ENCODE results near the gene PRCP. TPM values are rescaled to one million over a fixed set of nuclear protein-coding genes. Genes with fewer than 3 reads are reported as not detected.

PRCP gene
- polyA plus RNA-seq, 1 of the 3 experiments (the other 2 are of a cell fraction), result 65.0 TPM

DNA sequence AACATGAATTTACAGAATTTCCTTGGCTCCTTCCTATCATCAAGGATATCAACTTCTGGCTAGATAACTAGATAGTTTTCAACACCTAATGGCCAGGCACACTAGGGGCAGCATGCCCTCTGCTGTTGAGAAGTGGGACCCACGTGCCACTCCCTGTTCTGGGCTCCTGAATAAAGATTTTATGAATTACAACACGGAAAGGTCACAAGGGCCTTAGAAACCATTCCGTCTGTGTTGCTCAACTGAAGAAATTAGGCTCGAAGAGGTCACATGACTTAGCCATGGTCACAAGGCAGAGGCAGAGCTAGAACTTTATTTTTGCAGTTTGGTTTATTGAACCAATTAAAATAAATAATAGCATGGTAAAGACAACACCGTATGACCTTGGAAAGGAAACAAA is 36.0 kb downstream of the PRCP start:
- no peaks in the 10 kb centered on the region for H3K9me2 ChIP-seq
- H3K9ac ChIP-seq, result no peak overlapping the region
- peaks cover 2 to 11% of the 10 kb centered on the region in 2 experiments; a peak in 2 of 4 replicates for H3K4me1 ChIP-seq (ENCODE audit: control insufficient read depth in 1 of 2, insufficient read depth in 2 of 2, low read depth in 1 of 2, low read length in 1 of 2)
- TF ChIP-seq, protein P1, sequence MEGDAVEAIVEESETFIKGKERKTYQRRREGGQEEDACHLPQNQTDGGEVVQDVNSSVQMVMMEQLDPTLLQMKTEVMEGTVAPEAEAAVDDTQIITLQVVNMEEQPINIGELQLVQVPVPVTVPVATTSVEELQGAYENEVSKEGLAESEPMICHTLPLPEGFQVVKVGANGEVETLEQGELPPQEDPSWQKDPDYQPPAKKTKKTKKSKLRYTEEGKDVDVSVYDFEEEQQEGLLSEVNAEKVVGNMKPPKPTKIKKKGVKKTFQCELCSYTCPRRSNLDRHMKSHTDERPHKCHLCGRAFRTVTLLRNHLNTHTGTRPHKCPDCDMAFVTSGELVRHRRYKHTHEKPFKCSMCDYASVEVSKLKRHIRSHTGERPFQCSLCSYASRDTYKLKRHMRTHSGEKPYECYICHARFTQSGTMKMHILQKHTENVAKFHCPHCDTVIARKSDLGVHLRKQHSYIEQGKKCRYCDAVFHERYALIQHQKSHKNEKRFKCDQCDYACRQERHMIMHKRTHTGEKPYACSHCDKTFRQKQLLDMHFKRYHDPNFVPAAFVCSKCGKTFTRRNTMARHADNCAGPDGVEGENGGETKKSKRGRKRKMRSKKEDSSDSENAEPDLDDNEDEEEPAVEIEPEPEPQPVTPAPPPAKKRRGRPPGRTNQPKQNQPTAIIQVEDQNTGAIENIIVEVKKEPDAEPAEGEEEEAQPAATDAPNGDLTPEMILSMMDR (IDR thresholded peaks at IDR 0.05), result peak; percentile 75
- TF ChIP-seq EZH2phosphoT487 (IDR thresholded peaks at IDR 0.05; ENCODE audit: borderline replicate concordance, low read depth) (no peak), NFIC (IDR thresholded peaks at IDR 0.05; ENCODE audit: borderline replicate concordance) (no peak), RAD21 (IDR thresholded peaks at IDR 0.05; ENCODE audit: low read length) (peak; percentile 85), RCOR1 (IDR thresholded peaks at IDR 0.05; ENCODE audit: low read length) (no peak), SMC3 (IDR thresholded peaks at IDR 0.05; ENCODE audit: low read depth, low read length) (peak; percentile 93), FOXJ3 (CRISPR knock-in tag; IDR thresholded peaks at IDR 0.05) (no peak), SIN3A (IDR thresholded peaks at IDR 0.05; ENCODE audit: borderline replicate concordance, low read depth, low read length) (no peak), FOSL2 (IDR thresholded peaks at IDR 0.05; ENCODE audit: borderline replicate concordance, low read depth) (no peak), TEAD4 (IDR thresholded peaks at IDR 0.05; ENCODE audit: borderline replicate concordance, insufficient read depth) (no peak)
- TF ChIP-seq, protein P2, sequence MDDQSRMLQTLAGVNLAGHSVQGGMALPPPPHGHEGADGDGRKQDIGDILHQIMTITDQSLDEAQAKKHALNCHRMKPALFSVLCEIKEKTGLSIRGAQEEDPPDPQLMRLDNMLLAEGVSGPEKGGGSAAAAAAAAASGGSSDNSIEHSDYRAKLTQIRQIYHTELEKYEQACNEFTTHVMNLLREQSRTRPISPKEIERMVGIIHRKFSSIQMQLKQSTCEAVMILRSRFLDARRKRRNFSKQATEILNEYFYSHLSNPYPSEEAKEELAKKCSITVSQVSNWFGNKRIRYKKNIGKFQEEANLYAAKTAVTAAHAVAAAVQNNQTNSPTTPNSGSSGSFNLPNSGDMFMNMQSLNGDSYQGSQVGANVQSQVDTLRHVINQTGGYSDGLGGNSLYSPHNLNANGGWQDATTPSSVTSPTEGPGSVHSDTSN (IDR thresholded peaks at IDR 0.05), result no peak
- TF ChIP-seq, protein P3, sequence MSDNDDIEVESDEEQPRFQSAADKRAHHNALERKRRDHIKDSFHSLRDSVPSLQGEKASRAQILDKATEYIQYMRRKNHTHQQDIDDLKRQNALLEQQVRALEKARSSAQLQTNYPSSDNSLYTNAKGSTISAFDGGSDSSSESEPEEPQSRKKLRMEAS (IDR thresholded peaks at IDR 0.05; ENCODE audit: low read depth), result 0 out of 2 replicates have a peak, but pooled peaks have one; percentile 43
- DNase-seq, result peak; percentile 54
- H3K27me3 ChIP-seq (ENCODE audit: insufficient read depth), result no peaks in the 10 kb centered on the region
- no peak overlapping the region for H3K4me3 ChIP-seq (ENCODE audit: low read depth in 2 of 2, low read length in 1 of 2)
- CTCF ChIA-PET, result interaction anchor here (1.1 to 5.7 kb wide), 8 partner anchors 11 to 954 kb away, joined by 3 to 86 read pairs (median 4); no protein-coding TSS in a partner anchor
- 48% methylated on average over 5 of the region's 5 CpGs for WGBS (ENCODE audit: low lambda C conversion rate)
- H4K20me1 ChIP-seq (ENCODE audit: insufficient read depth), result no peaks in the 10 kb centered on the region
- H3K36me3 ChIP-seq (replicated peaks in 1 of 2; ENCODE audit: control insufficient read depth in 1 of 2, insufficient read depth in 2 of 2, low read length in 1 of 2), result no peaks in the 10 kb centered on the region
- H3K4me2 ChIP-seq, result no peak overlapping the region
- no peak overlapping the region for H2AFZ ChIP-seq (ENCODE audit: low read depth)
- H3K9me3 ChIP-seq, result no peaks in the 10 kb centered on the region
- H3F3A ChIP-seq (replicated peaks; ENCODE audit: insufficient read depth), result peaks cover 4% of the 10 kb centered on the region
- H3K79me2 ChIP-seq (ENCODE audit: insufficient read depth), result no peaks in the 10 kb centered on the region
- no peak overlapping the region for H3K27ac ChIP-seq (ENCODE audit: low read depth in 2 of 2, low read length in 1 of 2)
- POLR2A ChIA-PET, result no interaction called here

DNA sequence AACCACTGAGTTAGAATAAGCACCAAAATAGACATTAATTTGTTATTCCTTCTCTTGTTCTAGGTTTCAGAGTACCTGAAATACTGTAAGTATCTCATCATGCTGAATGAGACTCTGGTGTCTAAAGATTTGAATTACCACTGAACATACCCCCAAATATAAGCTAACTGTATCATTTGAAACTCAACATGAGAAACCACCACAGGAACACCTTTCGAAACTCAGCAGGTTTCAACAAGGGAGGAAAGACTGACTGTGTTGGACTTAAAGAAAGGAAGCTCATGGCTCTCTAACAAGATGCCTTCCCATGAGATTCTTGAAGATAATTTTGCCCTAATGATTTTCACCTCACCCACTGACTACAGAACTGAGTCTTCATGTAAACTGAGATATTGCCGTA is 37.0 kb downstream of the PRCP start:
- ChIA-PET CTCF (interaction anchor here (0.6 to 1.9 kb wide), 12 partner anchors 9 to 957 kb away, joined by 3 to 12 read pairs (median 4); partner anchors contain the start of gene DDIAS), POLR2A (no interaction called here)
- no peaks in the 10 kb centered on the region for H3K9me2 ChIP-seq
- no peak overlapping the region for H3K27ac ChIP-seq (ENCODE audit: low read depth in 2 of 2, low read length in 1 of 2)
- no peaks in the 10 kb centered on the region for H3K79me2 ChIP-seq (ENCODE audit: insufficient read depth)
- no peaks in the 10 kb centered on the region for H3K36me3 ChIP-seq (replicated peaks in 1 of 2; ENCODE audit: control insufficient read depth in 1 of 2, insufficient read depth in 2 of 2, low read length in 1 of 2)
- H4K20me1 ChIP-seq (ENCODE audit: insufficient read depth), result no peaks in the 10 kb centered on the region
- no peak overlapping the region for H3K9ac ChIP-seq
- TF ChIP-seq, protein P4, sequence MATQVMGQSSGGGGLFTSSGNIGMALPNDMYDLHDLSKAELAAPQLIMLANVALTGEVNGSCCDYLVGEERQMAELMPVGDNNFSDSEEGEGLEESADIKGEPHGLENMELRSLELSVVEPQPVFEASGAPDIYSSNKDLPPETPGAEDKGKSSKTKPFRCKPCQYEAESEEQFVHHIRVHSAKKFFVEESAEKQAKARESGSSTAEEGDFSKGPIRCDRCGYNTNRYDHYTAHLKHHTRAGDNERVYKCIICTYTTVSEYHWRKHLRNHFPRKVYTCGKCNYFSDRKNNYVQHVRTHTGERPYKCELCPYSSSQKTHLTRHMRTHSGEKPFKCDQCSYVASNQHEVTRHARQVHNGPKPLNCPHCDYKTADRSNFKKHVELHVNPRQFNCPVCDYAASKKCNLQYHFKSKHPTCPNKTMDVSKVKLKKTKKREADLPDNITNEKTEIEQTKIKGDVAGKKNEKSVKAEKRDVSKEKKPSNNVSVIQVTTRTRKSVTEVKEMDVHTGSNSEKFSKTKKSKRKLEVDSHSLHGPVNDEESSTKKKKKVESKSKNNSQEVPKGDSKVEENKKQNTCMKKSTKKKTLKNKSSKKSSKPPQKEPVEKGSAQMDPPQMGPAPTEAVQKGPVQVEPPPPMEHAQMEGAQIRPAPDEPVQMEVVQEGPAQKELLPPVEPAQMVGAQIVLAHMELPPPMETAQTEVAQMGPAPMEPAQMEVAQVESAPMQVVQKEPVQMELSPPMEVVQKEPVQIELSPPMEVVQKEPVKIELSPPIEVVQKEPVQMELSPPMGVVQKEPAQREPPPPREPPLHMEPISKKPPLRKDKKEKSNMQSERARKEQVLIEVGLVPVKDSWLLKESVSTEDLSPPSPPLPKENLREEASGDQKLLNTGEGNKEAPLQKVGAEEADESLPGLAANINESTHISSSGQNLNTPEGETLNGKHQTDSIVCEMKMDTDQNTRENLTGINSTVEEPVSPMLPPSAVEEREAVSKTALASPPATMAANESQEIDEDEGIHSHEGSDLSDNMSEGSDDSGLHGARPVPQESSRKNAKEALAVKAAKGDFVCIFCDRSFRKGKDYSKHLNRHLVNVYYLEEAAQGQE (IDR thresholded peaks at IDR 0.05; ENCODE audit: low read depth, low read length), result no peak
- no peak for TF ChIP-seq MEF2A (IDR thresholded peaks at IDR 0.05; ENCODE audit: borderline replicate concordance, low read depth)
- peaks cover 12% of the 10 kb centered on the region for H3F3A ChIP-seq (replicated peaks; ENCODE audit: insufficient read depth)
- no peaks in the 10 kb centered on the region for H3K9me3 ChIP-seq
- no peak for DNase-seq
- H3K27me3 ChIP-seq (ENCODE audit: insufficient read depth), result no peaks in the 10 kb centered on the region
- peaks cover 10 to 18% of the 10 kb centered on the region in 2 experiments; a peak in 3 of 4 replicates for H3K4me1 ChIP-seq (ENCODE audit: control insufficient read depth in 1 of 2, insufficient read depth in 2 of 2, low read depth in 1 of 2, low read length in 1 of 2)
- H3K4me2 ChIP-seq, result no peak overlapping the region
- no peak overlapping the region for H2AFZ ChIP-seq (ENCODE audit: low read depth)
- 100% methylated on average over 2 of the region's 2 CpGs for WGBS (ENCODE audit: low lambda C conversion rate)
- H3K4me3 ChIP-seq (ENCODE audit: low read depth in 2 of 2, low read length in 1 of 2), result no peak overlapping the region

All from SK-N-SH (cell line).